Caco-2 (cell line): ENCODE data around the gene NPIPA3. TPM values are rescaled to one million over a fixed set of nuclear protein-coding genes. Genes with fewer than 3 reads are reported as not detected.
"Not testable (repeated sequence)": the region's sequence is repeated elsewhere in the genome, so short reads cannot be mapped to it uniquely, and the experiment has no call there.

Experiments used
- BruUV-seq: library from RNA; stranded (reverse); fragments of 400-500 nt; replicated peaks from 2 replicates; lab custom pipeline; 2021; lab: Mats Ljungman, UMichigan
- CTCF ChIA-PET: fragments of 300-600 bp; sonication (Branson Sonifier 250); formaldehyde crosslinking; loops from one replicate; lab custom pipeline; 2022; ENCODE audit warnings: antibody characterized with exemption; lab: Charles Lee
- POLR2A ChIA-PET: fragments of 300-600 bp; sonication (Branson Sonifier 250); formaldehyde crosslinking; loops from one replicate; lab custom pipeline; 2022; ENCODE audit warnings: antibody characterized with exemption; lab: Charles Lee
- DNase-seq, 2 experiments: peaks; one replicate each; pipeline versions ENCODE4 v3.0.0 to v3.0.0-alpha.2; 2020 to 2022
- H3K27me3 ChIP-seq: replicated peaks from 2 replicates; pipeline ENCODE4 v1.6.0; 2011; ENCODE audit warnings: low read length; ENCODE audit not compliant: control insufficient read depth, insufficient read depth
- H3K36me3 ChIP-seq: 2 replicates; pipeline ENCODE4 v1.5.1; 2011; ENCODE audit warnings: low read length; ENCODE audit not compliant: control insufficient read depth, insufficient read depth
- H3K4me1 ChIP-seq: fragments of 250-450 bp; sonication (Bioruptor Pico); 2 replicates; pipeline ENCODE4 v1.5.1; 2020; ENCODE audit warnings: mild to moderate bottlenecking
- H3K4me3 ChIP-seq: 2 replicates; pipeline ENCODE4 v1.5.1; 2011; ENCODE audit warnings: low read depth, mild to moderate bottlenecking, control low read depth, low read length
- H3K9me3 ChIP-seq: fragments of 250-450 bp; sonication (Bioruptor Pico); 2 replicates; pipeline ENCODE4 v1.5.1; 2020; ENCODE audit warnings: mild to moderate bottlenecking, moderate library complexity
- H3K27ac Mint-ChIP-seq: one replicate; pipeline ENCODE4 v1.8.0; 2022; ENCODE audit warnings: mixed read lengths; ENCODE audit not compliant: unreplicated experiment
- H3K27me3 Mint-ChIP-seq: one replicate; pipeline ENCODE4 v1.8.0; 2022; ENCODE audit warnings: mixed read lengths; ENCODE audit not compliant: insufficient read depth, unreplicated experiment
- H3K36me3 Mint-ChIP-seq: one replicate; pipeline ENCODE4 v1.8.0; 2022; ENCODE audit warnings: mild to moderate bottlenecking, mixed read lengths; ENCODE audit not compliant: insufficient read depth, unreplicated experiment
- H3K4me1 Mint-ChIP-seq: one replicate; pipeline ENCODE4 v1.8.0; 2022; ENCODE audit warnings: low read depth, mixed read lengths; ENCODE audit not compliant: unreplicated experiment
- H3K4me3 Mint-ChIP-seq: one replicate; pipeline ENCODE4 v1.8.0; 2022; ENCODE audit warnings: mild to moderate bottlenecking, moderate library complexity, mixed read lengths; ENCODE audit not compliant: unreplicated experiment
- H3K9me3 Mint-ChIP-seq: one replicate; pipeline ENCODE4 v1.8.0; 2022; ENCODE audit warnings: mixed read lengths; ENCODE audit not compliant: unreplicated experiment
- CTCF ChIP-seq, 2 experiments: fragments of 200-600 bp in 1 of 2; IDR thresholded peaks; 1 replicate in 1 of 2; 2 replicates in 1 of 2; pipeline versions ENCODE4 v1.5.1 to v1.8.0; 2011 to 2022; ENCODE audit warnings: antibody characterized with exemption in 1 of 2, control low read depth in 1 of 2, inconsistent platforms in 1 of 2, low read depth in 1 of 2, low read length in 1 of 2, mild to moderate bottlenecking in 1 of 2, moderate library complexity in 1 of 2; ENCODE audit not compliant: insufficient read depth in 1 of 2, severe bottlenecking in 1 of 2, unreplicated experiment in 1 of 2
- intact Hi-C: fragments of 100-400 bp; cut with micrococcal nuclease; formaldehyde crosslinking; loops from one replicate; pipeline ENCODE4 v1.10.0; 2022; ENCODE audit not compliant: unreplicated experiment
- total RNA-seq: library from RNA; stranded (reverse); gene quantifications from 2 replicates; pipeline ENCODE4 v1.2.3, GENCODE V29; 2022

Gene NPIPA3
- total RNA-seq, 1 experiment from 2014 or later: 1.8 TPM

DNA sequence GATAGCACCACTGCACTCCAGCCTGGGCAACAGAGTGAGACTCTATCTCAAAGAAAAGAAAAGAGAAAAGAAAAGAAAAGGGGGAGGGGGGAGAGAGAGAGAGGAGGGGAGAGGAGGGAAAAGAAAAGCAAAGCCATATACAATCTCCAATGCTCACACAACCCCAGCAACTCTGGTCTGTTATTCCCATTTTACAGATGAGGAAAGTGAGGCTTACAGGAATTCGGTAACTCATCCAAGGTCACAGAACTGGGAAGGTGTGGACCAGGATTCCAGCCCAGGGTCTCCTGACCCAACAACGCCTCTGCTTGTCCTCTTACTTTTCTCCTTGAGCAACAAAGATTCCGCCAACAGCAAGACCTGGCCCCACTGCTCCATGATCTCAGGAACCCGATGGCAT, 22.1 kb upstream of the NPIPA3 start:
- Mint-ChIP-seq H3K9me3 (no peaks in the 10 kb centered on the region), H3K27ac (no peak overlapping the region), H3K36me3 (no peaks in the 10 kb centered on the region), H3K4me3 (no peak overlapping the region), H3K27me3 (no peaks in the 10 kb centered on the region), H3K4me1 (no peaks in the 10 kb centered on the region)
- TF ChIP-seq CTCF (IDR thresholded peaks at IDR 0.05; ENCODE audit: insufficient read depth in 1 of 2, low read depth in 1 of 2, low read length in 1 of 2, severe bottlenecking in 1 of 2, unreplicated experiment in 1 of 2): no peak
- Histone ChIP-seq H3K4me1 (no peaks in the 10 kb centered on the region), H3K9me3 (no peaks in the 10 kb centered on the region), H3K4me3 (no peak overlapping the region), H3K36me3 (no peaks in the 10 kb centered on the region), H3K27me3 (no peaks in the 10 kb centered on the region)
- POLR2A ChIA-PET: no interaction called here
- no TSS peak for BruUV-seq
- intact Hi-C loops: no loop called here
- CTCF ChIA-PET: no interaction called here
- no peak for DNase-seq

DNA sequence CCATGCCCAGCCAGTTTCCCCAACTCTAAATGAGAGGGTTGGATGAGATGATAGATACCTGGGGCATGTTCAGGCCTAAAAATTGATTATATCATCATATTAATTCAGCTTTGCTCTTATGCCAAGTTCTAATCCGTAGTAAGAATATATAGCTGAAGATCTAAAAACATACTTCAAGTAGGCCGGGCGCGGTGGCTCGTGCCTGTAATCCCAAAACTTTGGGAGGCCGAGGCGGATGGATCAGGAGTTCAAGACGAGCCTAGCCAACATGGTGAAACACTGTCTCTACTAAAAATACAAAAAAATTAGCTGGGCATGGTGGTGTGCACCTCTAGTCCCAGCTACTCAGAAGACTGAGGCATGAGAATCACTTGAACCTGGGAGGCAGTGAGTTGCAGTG, 21.1 kb upstream of the NPIPA3 start:
- no peak overlapping the region for H3K27ac Mint-ChIP-seq
- no peaks in the 10 kb centered on the region for H3K36me3 Mint-ChIP-seq
- H3K27me3 Mint-ChIP-seq: no peaks in the 10 kb centered on the region
- H3K4me1 Mint-ChIP-seq: no peaks in the 10 kb centered on the region
- intact Hi-C loops: no loop called here
- H3K9me3 Mint-ChIP-seq: no peaks in the 10 kb centered on the region
- Histone ChIP-seq H3K4me1 (no peaks in the 10 kb centered on the region), H3K4me3 (no peak overlapping the region), H3K9me3 (no peaks in the 10 kb centered on the region), H3K27me3 (no peaks in the 10 kb centered on the region), H3K36me3 (no peaks in the 10 kb centered on the region)
- no peak overlapping the region for H3K4me3 Mint-ChIP-seq
- POLR2A ChIA-PET: no interaction called here
- CTCF ChIA-PET: no interaction called here
- no peak for DNase-seq
- TF ChIP-seq CTCF (IDR thresholded peaks at IDR 0.05; ENCODE audit: insufficient read depth in 1 of 2, low read depth in 1 of 2, low read length in 1 of 2, severe bottlenecking in 1 of 2, unreplicated experiment in 1 of 2): no peak
- BruUV-seq: no TSS peak

DNA sequence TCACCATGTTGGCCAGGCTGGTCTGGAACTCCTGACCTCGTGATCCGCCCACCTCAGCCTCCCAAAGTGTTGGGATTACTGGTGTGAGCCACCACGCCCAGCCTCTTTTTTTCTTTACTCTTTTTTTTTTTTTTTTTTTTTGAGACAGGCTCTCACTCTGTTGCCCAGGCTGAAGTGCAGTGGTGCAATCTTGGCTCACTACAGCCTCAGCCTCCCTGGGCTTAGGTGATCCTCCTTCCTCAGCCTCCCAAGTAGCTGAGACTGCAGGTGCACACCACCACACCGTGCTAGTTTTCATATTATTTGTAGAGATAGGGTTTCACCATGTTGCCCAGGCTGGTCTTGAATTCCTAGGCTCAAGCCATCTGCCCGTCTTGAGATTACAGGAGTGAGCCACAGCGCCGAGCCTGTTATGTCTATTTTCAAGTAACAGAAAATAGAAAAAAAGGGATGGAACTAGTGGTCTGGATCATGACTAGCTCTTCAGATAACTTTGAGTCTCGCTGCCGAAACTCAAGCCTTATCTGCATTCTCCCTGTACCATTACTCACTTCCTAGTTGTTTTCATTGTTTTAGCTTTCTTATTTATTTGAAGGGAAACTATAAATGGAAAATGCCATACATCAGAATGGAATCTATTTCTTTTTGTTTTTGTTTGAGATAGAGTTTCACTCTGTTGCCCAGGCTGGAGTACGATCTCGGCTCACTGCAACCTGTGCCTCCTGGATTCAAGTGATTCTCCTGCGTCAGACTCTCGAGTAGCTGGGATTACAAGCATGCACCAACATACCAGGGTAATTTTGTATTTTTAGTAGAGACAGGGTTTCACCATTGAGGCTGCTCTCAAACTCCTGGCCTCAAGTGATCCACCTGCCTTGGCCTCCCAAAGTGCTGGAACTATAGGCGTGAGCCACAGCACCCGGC, 17.1 kb upstream of the NPIPA3 start:
- H3K36me3 ChIP-seq, intact Hi-C loops, H3K4me3 ChIP-seq, H3K4me1 ChIP-seq, H3K36me3 Mint-ChIP-seq, H3K27me3 Mint-ChIP-seq, POLR2A ChIA-PET, DNase-seq, H3K4me1 Mint-ChIP-seq, H3K27me3 ChIP-seq, H3K4me3 Mint-ChIP-seq, BruUV-seq, CTCF ChIA-PET, H3K27ac Mint-ChIP-seq, H3K9me3 Mint-ChIP-seq, H3K9me3 ChIP-seq: not testable (repeated sequence)

- CTCF ChIA-PET, H3K27me3 Mint-ChIP-seq, H3K4me3 Mint-ChIP-seq, H3K36me3 Mint-ChIP-seq, H3K27me3 ChIP-seq, H3K4me1 ChIP-seq, BruUV-seq, H3K4me3 ChIP-seq, DNase-seq, intact Hi-C loops, POLR2A ChIA-PET, H3K9me3 Mint-ChIP-seq, H3K27ac Mint-ChIP-seq, H3K4me1 Mint-ChIP-seq, H3K9me3 ChIP-seq, H3K36me3 ChIP-seq: not testable (repeated sequence)
Measured at GRCh38 chr16:14694129-14694528, 9.1 kb upstream of the NPIPA3 start, which contains the start of gene PLA2G10. TSS of gene PLA2G10 (minus strand) at chr16:14694308. CDS start at chr16:14694229, 79 bp downstream.

DNA sequence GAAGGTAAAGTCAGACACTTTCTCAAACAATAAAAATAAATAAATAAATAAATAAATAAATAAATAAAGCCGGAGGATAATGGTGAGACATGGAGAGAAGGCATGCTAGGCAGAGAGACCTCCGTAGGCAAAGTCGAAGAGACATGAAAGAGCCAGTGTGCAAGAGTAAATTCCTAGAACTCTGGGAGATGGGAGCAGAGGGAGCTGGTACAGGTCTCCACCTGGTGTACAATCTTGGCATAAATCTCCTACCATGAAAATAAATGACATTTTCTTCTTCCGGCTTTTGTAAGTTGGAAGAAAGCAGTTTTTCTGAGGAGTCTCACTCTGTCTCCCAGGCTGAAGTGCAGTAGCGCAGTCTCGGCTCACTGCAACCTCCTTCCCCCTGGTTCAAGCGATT, 1.4 kb upstream of the NPIPA3 start:
- H3K9me3 Mint-ChIP-seq, H3K4me3 Mint-ChIP-seq, H3K36me3 Mint-ChIP-seq, H3K27me3 Mint-ChIP-seq, H3K9me3 ChIP-seq, H3K4me1 ChIP-seq, DNase-seq, H3K27me3 ChIP-seq, H3K27ac Mint-ChIP-seq, H3K4me1 Mint-ChIP-seq, H3K36me3 ChIP-seq, POLR2A ChIA-PET, H3K4me3 ChIP-seq, BruUV-seq, CTCF ChIA-PET, intact Hi-C loops: not testable (repeated sequence)
